Activated T-cell treated with anti-CD3 and anti-CD28 coated beads for 24 hours (primary cell): ENCODE measurements around the gene CEP95.
"Not testable (repeated sequence)": the region's sequence is repeated elsewhere in the genome, so short reads cannot be mapped to it uniquely, and the experiment has no call there.

Experiments used
- DNase-seq: peaks from one replicate; pipeline ENCODE4 v3.0.0-alpha.2; 2020; ENCODE audit warnings: low read depth

The CEP95 gene

GRCh38 chr17:64572682-64573154 is 65.9 kb downstream of the CEP95 start:
- DNase-seq, result no peak

GRCh38 chr17:64573214-64573613 is 66.4 kb downstream of the CEP95 start:
- no peak for DNase-seq

GRCh38 chr17:64574646-64575045 is 67.9 kb downstream of the CEP95 start:
- DNase-seq, result no peak

- no peak for DNase-seq
These were observed 68.7 kb downstream of the CEP95 start for GRCh38 chr17:64575431-64575830.

- DNase-seq, result not testable (repeated sequence)
These were observed 70.2 kb downstream of the CEP95 start for GRCh38 chr17:64577025-64577424.

GRCh38 chr17:64579917-64580316 is 73.1 kb downstream of the CEP95 start:
- no peak for DNase-seq

GRCh38 chr17:64580384-64581315 is 73.9 kb downstream of the CEP95 start:
- DNase-seq, result no peak

- DNase-seq, result no peak
These were observed 76.3 kb downstream of the CEP95 start for GRCh38 chr17:64583038-64583437.

- DNase-seq, result no peak
These were observed 78.4 kb downstream of the CEP95 start for GRCh38 chr17:64585146-64585545.
